BLaER1 (cell line): ENCODE data around the gene ROGDI.

Experiments
- H3K27ac ChIP-seq: shearing (Covaris generic); formaldehyde crosslinking; 2 replicates; pipeline ENCODE4 v1.8.1; 2022
- H3K27me3 ChIP-seq: shearing (Covaris generic); formaldehyde crosslinking; 2 replicates; pipeline ENCODE4 v1.8.1; 2022
- H3K36me3 ChIP-seq: shearing (Covaris generic); formaldehyde crosslinking; 2 replicates; pipeline ENCODE4 v1.8.1; 2022
- H3K4me1 ChIP-seq: shearing (Covaris generic); formaldehyde crosslinking; 2 replicates; pipeline ENCODE4 v1.8.1; 2022
- H3K4me2 ChIP-seq: shearing (Covaris generic); formaldehyde crosslinking; 2 replicates; pipeline ENCODE4 v1.8.1; 2022
- H3K4me3 ChIP-seq: shearing (Covaris generic); formaldehyde crosslinking; 2 replicates; pipeline ENCODE4 v1.8.1; 2022
- H3K9ac ChIP-seq: shearing (Covaris generic); formaldehyde crosslinking; 2 replicates; pipeline ENCODE4 v1.8.1; 2022
- H3K9me3 ChIP-seq: shearing (Covaris generic); formaldehyde crosslinking; 2 replicates; pipeline ENCODE4 v1.8.1; 2022
- H4K20me1 ChIP-seq: shearing (Covaris generic); formaldehyde crosslinking; 2 replicates; pipeline ENCODE4 v1.8.1; 2022
- Cebpa-rat ChIP-seq: shearing (Covaris generic); IDR thresholded peaks from 2 replicates; pipeline ENCODE4 v1.8.1; 2022

ROGDI gene

DNA sequence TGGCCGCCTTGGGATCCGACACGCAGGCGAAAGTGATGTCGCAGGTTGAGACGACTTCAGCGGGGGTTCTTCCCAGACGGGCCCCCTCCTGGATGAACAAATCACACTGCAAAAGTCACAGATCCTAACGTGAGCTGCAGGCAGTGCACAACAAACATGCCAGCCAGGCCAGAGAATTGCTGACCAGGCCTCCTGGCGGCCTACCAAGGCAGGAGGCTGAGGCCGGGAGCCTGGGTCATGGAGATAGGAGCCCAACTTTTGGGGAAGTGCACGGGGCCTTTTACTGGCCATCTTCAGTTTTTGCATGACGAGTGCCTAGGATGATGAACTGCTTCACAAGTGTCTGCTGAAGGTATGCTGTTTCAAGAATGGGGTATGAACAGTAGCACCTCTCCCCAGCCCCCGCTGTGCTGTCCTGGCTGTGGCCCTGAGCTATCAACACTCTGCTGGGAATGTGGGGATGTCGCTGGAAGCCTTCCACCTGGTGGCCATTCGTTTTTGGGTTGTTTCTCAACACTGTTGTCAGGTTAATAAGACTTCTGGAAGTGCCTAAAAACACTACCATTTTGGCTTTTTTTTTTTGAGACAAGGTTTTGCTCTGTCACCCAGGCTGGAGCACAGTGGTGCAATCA, 12.2 kb upstream of the ROGDI start:
- no peak for TF ChIP-seq Cebpa-rat
- Histone ChIP-seq H3K27ac (no peak overlapping the region), H3K4me3 (no peak overlapping the region), H3K27me3 (no peaks in the 10 kb centered on the region), H3K4me2 (no peak overlapping the region), H3K36me3 (peaks cover 99% of the 10 kb centered on the region), H3K9me3 (no peaks in the 10 kb centered on the region), H3K9ac (no peak overlapping the region), H4K20me1 (peaks cover 29% of the 10 kb centered on the region), H3K4me1 (no peaks in the 10 kb centered on the region)

DNA sequence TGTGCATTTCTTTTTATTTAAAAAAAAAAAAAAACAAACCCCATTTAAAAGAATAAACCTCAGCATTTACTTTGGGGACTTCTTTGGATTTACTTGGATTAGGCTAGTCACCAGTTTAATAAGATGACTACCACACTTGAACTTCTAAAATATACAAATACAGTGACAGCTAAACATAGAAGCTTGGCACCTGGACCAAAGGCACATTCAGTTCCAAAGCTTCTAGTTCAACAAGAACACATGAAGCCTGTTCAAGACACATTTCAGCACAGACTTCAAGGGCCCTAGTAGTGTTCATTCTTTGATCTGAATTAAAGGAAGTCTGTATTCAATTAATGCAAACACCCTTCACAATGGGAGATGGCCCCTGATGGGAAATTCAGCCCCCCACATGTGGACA, 11.6 kb upstream of the ROGDI start:
- Histone ChIP-seq H3K4me2 (no peak overlapping the region), H3K27me3 (no peaks in the 10 kb centered on the region), H3K9me3 (no peaks in the 10 kb centered on the region), H3K4me3 (no peak overlapping the region), H3K9ac (no peak overlapping the region), H4K20me1 (peaks cover 23% of the 10 kb centered on the region), H3K27ac (no peak overlapping the region), H3K36me3 (peaks cover 99% of the 10 kb centered on the region), H3K4me1 (no peaks in the 10 kb centered on the region)
- TF ChIP-seq Cebpa-rat: no peak

DNA sequence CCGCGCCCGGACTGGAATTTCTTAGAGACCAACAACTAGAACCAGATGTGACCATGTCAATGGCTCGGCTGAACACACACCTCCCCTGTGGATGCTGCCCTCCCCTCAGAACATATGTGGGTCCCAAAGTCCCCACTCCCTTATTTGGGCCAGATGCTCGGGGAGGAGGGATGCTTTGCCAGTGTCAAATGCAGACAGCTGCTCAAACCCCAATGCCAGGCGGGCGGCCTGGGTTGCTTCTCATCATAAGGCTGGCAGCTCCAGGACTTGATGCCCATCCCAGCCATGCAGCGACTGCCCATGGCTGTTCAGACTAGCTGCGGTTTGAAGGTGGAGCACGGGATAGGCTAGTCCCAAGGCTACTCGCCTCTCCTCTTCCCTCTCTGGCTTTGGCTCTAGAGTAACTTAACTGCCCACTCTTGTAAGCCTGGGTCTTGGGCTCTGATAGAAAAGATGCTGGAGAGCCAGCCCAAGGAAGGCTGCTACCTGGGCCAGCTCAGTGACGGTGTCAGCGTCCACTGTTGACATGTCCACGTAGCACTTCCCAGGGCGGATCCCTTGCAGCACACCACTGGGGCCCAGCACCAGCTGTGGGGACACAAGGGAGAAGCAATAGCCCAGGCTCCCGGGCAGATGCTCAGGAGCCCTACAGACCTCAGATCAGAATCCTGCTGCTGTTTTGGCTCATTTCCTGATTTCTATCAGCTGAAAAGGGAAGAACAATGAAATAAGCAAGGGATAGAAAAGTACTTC, 11.0 kb upstream of the ROGDI start:
- H3K9me3 ChIP-seq: no peaks in the 10 kb centered on the region
- peaks cover 99% of the 10 kb centered on the region for H3K36me3 ChIP-seq
- no peak overlapping the region for H3K27ac ChIP-seq
- H3K4me3 ChIP-seq: no peak overlapping the region
- H4K20me1 ChIP-seq: peaks cover 22% of the 10 kb centered on the region
- no peak overlapping the region for H3K9ac ChIP-seq
- H3K4me1 ChIP-seq: no peaks in the 10 kb centered on the region
- no peak for TF ChIP-seq Cebpa-rat
- no peaks in the 10 kb centered on the region for H3K27me3 ChIP-seq
- no peak overlapping the region for H3K4me2 ChIP-seq

DNA sequence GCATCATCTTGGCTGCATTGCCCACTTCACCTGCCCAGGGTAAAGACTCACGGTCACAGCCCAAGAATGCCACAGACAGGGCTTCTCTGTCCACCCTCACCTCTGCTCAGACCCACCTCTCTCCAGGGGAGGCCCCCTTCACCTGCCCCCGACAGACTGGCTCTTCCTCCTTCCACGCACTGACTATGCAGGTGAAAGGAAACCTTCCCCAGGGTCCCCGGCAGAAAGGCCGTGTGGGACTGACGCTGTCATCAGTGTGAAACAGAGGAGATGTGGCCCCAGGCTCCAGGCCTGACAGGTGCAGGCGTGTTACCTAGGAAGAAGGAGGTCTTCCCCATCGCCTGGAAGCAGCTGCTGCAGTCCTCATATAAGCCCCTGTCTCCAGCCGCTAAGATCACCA, 9.3 kb upstream of the ROGDI start:
- no peak overlapping the region for H3K9ac ChIP-seq
- no peak for TF ChIP-seq Cebpa-rat

DNA sequence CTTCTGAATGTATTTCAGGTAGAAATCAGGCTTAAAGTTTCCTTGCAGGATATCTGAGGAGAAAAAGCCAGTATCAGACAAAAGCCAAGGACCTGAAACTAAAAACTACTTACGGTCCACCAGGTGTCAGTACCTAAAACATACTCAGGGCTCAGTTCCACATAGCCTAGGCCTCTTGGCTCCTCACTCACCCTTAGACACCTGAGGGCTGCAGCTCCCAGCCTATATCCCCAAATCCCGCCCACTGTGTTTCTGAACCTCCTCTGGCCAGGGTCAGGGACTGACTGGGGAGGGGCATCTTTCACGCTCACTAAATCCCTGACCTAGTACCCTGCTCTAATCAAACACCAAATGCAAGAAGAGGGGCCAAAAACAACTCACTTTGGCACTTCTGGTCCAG, 8.8 kb upstream of the ROGDI start:
- Histone ChIP-seq H3K27me3 (no peaks in the 10 kb centered on the region), H3K4me2 (no peak overlapping the region), H3K4me3 (no peak overlapping the region), H3K27ac (no peak overlapping the region), H3K9ac (no peak overlapping the region), H4K20me1 (peaks cover 25% of the 10 kb centered on the region), H3K4me1 (no peaks in the 10 kb centered on the region), H3K36me3 (peaks cover 99% of the 10 kb centered on the region), H3K9me3 (no peaks in the 10 kb centered on the region)
- no peak for TF ChIP-seq Cebpa-rat

More for the DNA sequence above, 9.3 kb upstream of the ROGDI start:
- Histone ChIP-seq H3K36me3 (peaks cover 99% of the 10 kb centered on the region), H3K4me1 (no peaks in the 10 kb centered on the region), H3K27me3 (no peaks in the 10 kb centered on the region), H3K4me3 (no peak overlapping the region), H3K9me3 (no peaks in the 10 kb centered on the region), H3K27ac (no peak overlapping the region), H3K4me2 (no peak overlapping the region), H4K20me1 (peaks cover 22% of the 10 kb centered on the region)

DNA sequence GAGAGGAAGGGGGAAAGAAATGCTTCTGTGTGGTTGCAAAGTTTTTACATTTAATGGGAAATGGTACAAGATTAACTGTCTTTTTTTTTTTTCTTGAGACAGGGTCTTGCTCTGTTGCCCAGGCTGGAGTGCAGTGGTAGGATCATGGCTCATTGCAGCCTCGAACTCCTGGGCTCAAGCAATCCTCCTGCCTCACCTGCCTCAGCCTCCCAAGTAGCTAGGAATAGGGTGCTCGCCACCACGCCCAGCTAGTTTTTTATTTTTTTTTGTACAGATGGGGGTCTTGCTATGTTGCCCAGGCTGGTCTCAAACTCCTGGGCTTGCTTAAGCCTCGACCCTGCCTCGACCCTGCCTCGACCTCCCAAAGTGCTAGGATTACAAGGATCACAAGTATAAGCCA, 3.8 kb upstream of the ROGDI start:
- H3K27ac ChIP-seq: no peak overlapping the region
- no peaks in the 10 kb centered on the region for H3K27me3 ChIP-seq
- H3K9me3 ChIP-seq: no peaks in the 10 kb centered on the region
- no peak overlapping the region for H3K4me2 ChIP-seq
- TF ChIP-seq Cebpa-rat: no peak
- peaks cover 16% of the 10 kb centered on the region for H3K4me1 ChIP-seq
- peaks cover 25% of the 10 kb centered on the region; the same call in 1 of the 2 replicates for H4K20me1 ChIP-seq
- no peak overlapping the region for H3K9ac ChIP-seq
- H3K4me3 ChIP-seq: no peak overlapping the region
- H3K36me3 ChIP-seq: peaks cover 75% of the 10 kb centered on the region

DNA sequence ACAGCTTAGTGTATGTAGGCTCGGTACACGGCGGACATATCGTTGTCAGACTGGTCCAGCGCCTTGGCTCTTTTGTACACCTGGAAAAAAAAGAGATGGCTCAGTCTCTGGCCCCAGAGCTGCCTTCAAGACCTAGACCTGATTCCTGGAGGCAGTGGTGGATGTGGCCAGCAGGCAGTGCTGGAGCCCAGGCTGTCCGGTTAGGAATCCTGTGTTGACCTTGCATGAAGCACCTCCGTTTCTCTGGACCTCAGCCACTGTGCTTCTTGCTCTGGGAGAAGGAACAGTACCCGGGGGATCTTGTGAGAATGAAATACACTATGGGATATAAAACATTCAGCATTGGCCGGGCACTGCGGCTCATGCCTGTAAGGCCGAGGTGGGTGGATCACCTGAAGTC, 2.8 kb upstream of the ROGDI start:
- no peak overlapping the region for H3K9ac ChIP-seq
- peaks cover 66% of the 10 kb centered on the region for H3K36me3 ChIP-seq
- H3K4me2 ChIP-seq: no peak overlapping the region
- peaks cover 27% of the 10 kb centered on the region for H3K4me1 ChIP-seq
- H3K27ac ChIP-seq: no peak overlapping the region
- no peaks in the 10 kb centered on the region for H3K27me3 ChIP-seq
- TF ChIP-seq Cebpa-rat: no peak
- no peaks in the 10 kb centered on the region for H3K9me3 ChIP-seq
- peaks cover 22% of the 10 kb centered on the region; the same call in 1 of the 2 replicates for H4K20me1 ChIP-seq
- no peak overlapping the region for H3K4me3 ChIP-seq

DNA sequence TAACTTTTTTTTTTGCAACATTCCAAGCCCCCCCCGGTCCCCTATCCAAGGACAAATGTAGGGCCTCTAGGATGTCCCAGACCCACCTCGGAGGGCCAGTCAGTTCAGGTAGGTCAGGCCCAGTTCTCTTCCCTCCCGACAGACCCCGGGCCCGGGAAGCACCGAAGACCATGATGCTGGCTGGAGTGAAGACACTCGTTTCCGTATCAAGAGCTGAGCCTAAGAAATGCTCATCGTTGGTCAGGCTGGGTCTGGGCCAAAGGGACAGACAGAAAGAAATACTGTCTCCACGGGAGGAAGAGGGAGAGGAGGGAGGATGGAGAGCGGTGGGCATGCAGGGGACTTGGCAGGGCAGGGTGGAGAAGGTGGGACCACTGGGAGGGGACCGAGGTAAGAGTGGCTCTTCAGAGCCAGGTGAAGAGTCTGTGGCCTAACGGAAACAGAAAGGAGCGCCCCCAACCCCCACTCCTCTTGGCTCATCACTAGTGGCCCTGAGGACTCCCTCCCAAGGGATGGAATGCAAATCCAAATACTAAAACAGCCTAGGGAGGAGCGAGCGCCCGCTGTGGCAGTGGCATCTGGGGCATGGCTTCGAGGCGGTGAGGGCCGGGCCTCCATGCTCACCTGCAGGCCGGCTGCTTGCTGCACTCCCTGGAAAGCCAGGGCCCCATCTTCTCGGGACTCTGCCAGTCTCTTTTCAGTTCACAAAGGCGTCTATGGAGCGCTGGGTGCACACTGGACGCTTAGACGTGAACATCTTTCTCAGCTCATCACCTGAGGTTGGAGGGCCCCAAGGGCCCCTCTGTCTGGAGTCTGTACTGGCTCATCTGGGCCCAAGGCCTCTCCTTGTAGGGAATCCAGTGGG, 1.7 kb upstream of the ROGDI start:
- no peaks in the 10 kb centered on the region for H3K9me3 ChIP-seq
- H3K4me3 ChIP-seq: no peak overlapping the region
- H3K27me3 ChIP-seq: no peaks in the 10 kb centered on the region
- H3K4me2 ChIP-seq: no peak overlapping the region
- H3K27ac ChIP-seq: no peak overlapping the region
- TF ChIP-seq Cebpa-rat: no peak
- peaks cover 58% of the 10 kb centered on the region for H3K36me3 ChIP-seq
- H3K4me1 ChIP-seq: peaks cover 38% of the 10 kb centered on the region
- H3K9ac ChIP-seq: no peak overlapping the region
- H4K20me1 ChIP-seq: peaks cover 22% of the 10 kb centered on the region; the same call in 1 of the 2 replicates

DNA sequence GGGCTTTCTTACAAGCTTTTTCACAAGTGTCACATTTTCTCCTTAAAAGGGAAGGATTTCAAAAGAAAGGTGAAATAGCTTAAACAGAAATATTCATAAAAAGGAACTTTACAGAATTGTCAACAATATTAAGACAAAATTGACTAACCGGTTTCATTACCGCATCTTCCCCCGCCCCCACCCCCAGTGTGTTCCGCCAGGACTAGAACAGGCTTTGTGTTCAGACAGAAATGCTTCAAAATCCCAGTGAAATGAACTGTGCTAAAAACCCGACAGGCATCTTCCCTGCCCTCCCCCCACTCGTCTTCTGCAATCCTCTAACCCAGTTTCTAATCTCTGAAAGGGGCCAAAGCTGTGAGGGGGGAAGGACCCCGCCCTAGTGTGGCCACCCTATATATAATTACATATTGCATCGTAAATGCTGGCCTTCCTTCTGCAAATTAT, 990 bp upstream of the ROGDI start:
- Histone ChIP-seq H3K36me3 (peaks cover 58% of the 10 kb centered on the region), H3K27ac (no peak overlapping the region), H3K27me3 (no peaks in the 10 kb centered on the region), H4K20me1 (peaks cover 22% of the 10 kb centered on the region; the same call in 1 of the 2 replicates), H3K4me3 (peak overlapping the region; percentile 87; the same call in 1 of the 2 replicates), H3K4me1 (peaks cover 45% of the 10 kb centered on the region), H3K9me3 (no peaks in the 10 kb centered on the region), H3K4me2 (peak overlapping the region; percentile 100), H3K9ac (peak overlapping the region; percentile 82; the same call in 1 of the 2 replicates)
- TF ChIP-seq Cebpa-rat: no peak
